A549 (cell line): ENCODE results near the gene SLC35C1. TPM values are rescaled to one million over a fixed set of nuclear protein-coding genes. Genes with fewer than 3 reads are reported as not detected.

Source experiments
- ATAC-seq, 2 experiments: fragments of 200-7000 bp in 1 of 2; fragments of >200 bp in 1 of 2; cut with Nextera tagmentation in 1 of 2; cut with Tn5 transposase in 1 of 2; 3 replicates each; pipeline versions ENCODE4 v1.8.0 to v1.9.1; 2018 to 2020; ENCODE audit warnings: mild to moderate bottlenecking in 1 of 2, moderate library complexity in 1 of 2
- CTCF ChIA-PET: fragments of 300-600 bp; sonication (Branson Sonifier 250); formaldehyde crosslinking; extraction: SDS; loops from one replicate; lab custom pipeline; 2021; ENCODE audit warnings: antibody characterized with exemption, inconsistent platforms; lab: Yijun Ruan, JAX
- POLR2A ChIA-PET: fragments of 350-600 bp; formaldehyde crosslinking; extraction: SDS; loops from one replicate; lab custom pipeline; 2021; ENCODE audit warnings: antibody characterized with exemption, inconsistent platforms; lab: Yijun Ruan, JAX
- DNase-seq, 2 experiments: peaks; one replicate each; pipeline versions ENCODE4 v3.0.0 to v3.0.0-alpha.2; 2011 to 2016; ENCODE audit warnings: low read depth in 1 of 2, low spot score in 1 of 2
- FAIRE-seq: peaks from 2 replicates; lab custom pipeline; 2011; peaks lifted over from hg19 to GRCh38; lab: Jason Lieb, UNC
- H3K27ac ChIP-seq, 2 experiments: fragments of >200 bp; sonication (Bioruptor Twin); formaldehyde crosslinking; 3 replicates each; pipeline ENCODE4 v1.5.1; 2016 to 2017
- H3K4me1 ChIP-seq: fragments of >200 bp; sonication (Bioruptor Twin); formaldehyde crosslinking; 3 replicates; pipeline ENCODE4 v1.6.1; 2016
- H3K4me2 ChIP-seq: fragments of >200 bp; sonication (Bioruptor Twin); formaldehyde crosslinking; 3 replicates; pipeline ENCODE4 v1.6.1; 2016
- H3K4me3 ChIP-seq: fragments of >200 bp; sonication (Bioruptor Twin); formaldehyde crosslinking; 3 replicates; pipeline ENCODE4 v1.5.1; 2016
- H3K9me3 ChIP-seq: fragments of >200 bp; sonication (Bioruptor Twin); formaldehyde crosslinking; 3 replicates; pipeline ENCODE4 v1.6.1; 2016
- ATOH8 ChIP-seq: fragments of 250-450 bp; sonication (Bioruptor Pico); IDR thresholded peaks from 2 replicates; pipeline ENCODE4 v1.5.0; 2020; ENCODE audit warnings: low read depth, mild to moderate bottlenecking, moderate library complexity
- CHD4 ChIP-seq: fragments of 200-600 bp; sonication (generic); IDR thresholded peaks from 2 replicates; pipeline ENCODE4 v1.6.1; 2016; ENCODE audit warnings: antibody characterized with exemption, mild to moderate bottlenecking, borderline replicate concordance
- E2F6 ChIP-seq: IDR thresholded peaks from 2 replicates; pipeline ENCODE4 v1.6.1; 2012; ENCODE audit warnings: low read depth, borderline replicate concordance
- EHF ChIP-seq: fragments of 250-450 bp; sonication (Bioruptor Pico); IDR thresholded peaks from 2 replicates; pipeline ENCODE4 v1.5.0; 2020; ENCODE audit warnings: mild to moderate bottlenecking
- ESRRA ChIP-seq: fragments of 150-350 bp; IDR thresholded peaks from 2 replicates; pipeline ENCODE4 v1.6.1; 2014; ENCODE audit warnings: mild to moderate bottlenecking, low read length, borderline replicate concordance
- FOSB ChIP-seq: fragments of 250-450 bp; sonication (Bioruptor Pico); IDR thresholded peaks from 2 replicates; pipeline ENCODE4 v1.5.0; 2020; ENCODE audit warnings: mild to moderate bottlenecking, moderate library complexity
- FOSL2 ChIP-seq, 2 experiments: fragments of 450-650 bp in 1 of 2; fragments of >200 bp in 1 of 2; sonication (Bioruptor Twin) in 1 of 2; formaldehyde crosslinking; IDR thresholded peaks; 2 replicates each; pipeline versions ENCODE4 v1.5.0 to v1.6.1; 2016 to 2020; ENCODE audit warnings: mild to moderate bottlenecking in 1 of 2, moderate library complexity in 1 of 2
- FOXS1 ChIP-seq: fragments of 250-450 bp; sonication (Bioruptor Pico); IDR thresholded peaks from 2 replicates; pipeline ENCODE4 v1.5.0; 2020; ENCODE audit warnings: mild to moderate bottlenecking, moderate library complexity
- GATA3 ChIP-seq: IDR thresholded peaks from 2 replicates; pipeline ENCODE4 v1.6.1; 2012; ENCODE audit warnings: borderline replicate concordance
- HDAC2 ChIP-seq: fragments of 200-600 bp; sonication (generic); IDR thresholded peaks from 2 replicates; pipeline ENCODE4 v1.6.1; 2016
- HMGXB4 ChIP-seq: fragments of 250-450 bp; sonication (Bioruptor Pico); IDR thresholded peaks from 2 replicates; pipeline ENCODE4 v1.5.0; 2021; ENCODE audit warnings: mild to moderate bottlenecking, moderate library complexity, borderline replicate concordance
- HOXA7 ChIP-seq: fragments of 250-450 bp; sonication (Bioruptor Pico); IDR thresholded peaks from 2 replicates; pipeline ENCODE4 v1.5.0; 2020; ENCODE audit warnings: mild to moderate bottlenecking, moderate library complexity
- HOXB13 ChIP-seq: fragments of 250-450 bp; sonication (Bioruptor Pico); IDR thresholded peaks from 2 replicates; pipeline ENCODE4 v1.5.0; 2020; ENCODE audit warnings: low read depth, mild to moderate bottlenecking, moderate library complexity
- KDM1A ChIP-seq: fragments of 200-600 bp; sonication (generic); IDR thresholded peaks from 2 replicates; pipeline ENCODE4 v1.6.1; 2016; ENCODE audit warnings: low read depth, mild to moderate bottlenecking
- KDM5A ChIP-seq: fragments of 200-600 bp; sonication (generic); IDR thresholded peaks from 2 replicates; pipeline ENCODE4 v1.6.1; 2016; ENCODE audit warnings: antibody characterized with exemption, mild to moderate bottlenecking
- MAFK ChIP-seq: fragments of 450-650 bp; IDR thresholded peaks from 2 replicates; pipeline ENCODE4 v1.6.1; 2014; ENCODE audit not compliant: partially characterized antibody
- MAX ChIP-seq: IDR thresholded peaks from 2 replicates; pipeline ENCODE4 v1.6.1; 2012
- MAZ ChIP-seq: fragments of 150-350 bp; IDR thresholded peaks from 2 replicates; pipeline ENCODE4 v1.6.1; 2014; ENCODE audit warnings: antibody characterized with exemption, low read depth, low read length, borderline replicate concordance
- NFE2L2 ChIP-seq: fragments of 150-350 bp; conservative IDR thresholded peaks from 2 replicates; pipeline ENCODE4 v1.6.1; 2014; ENCODE audit warnings: low read length
- PBX3 ChIP-seq: IDR thresholded peaks from 2 replicates; pipeline ENCODE4 v1.6.1; 2012
- PHF8 ChIP-seq: fragments of 200-600 bp; sonication (generic); IDR thresholded peaks from 2 replicates; pipeline ENCODE4 v1.6.1; 2016; ENCODE audit warnings: low read depth, mild to moderate bottlenecking, antibody characterized with exemption, moderate library complexity, borderline replicate concordance
- POLR2A ChIP-seq: IDR thresholded peaks from 2 replicates; pipeline ENCODE4 v1.6.1; 2012; ENCODE audit warnings: mild to moderate bottlenecking, low read length
- POLR2AphosphoS2 ChIP-seq: conservative IDR thresholded peaks from 2 replicates; pipeline ENCODE4 v1.6.1; 2012; ENCODE audit warnings: low read length, improper control_type of control experiment, inconsistent platforms
- RARB ChIP-seq: fragments of 250-450 bp; sonication (Bioruptor Pico); IDR thresholded peaks from 2 replicates; pipeline ENCODE4 v1.8.0; 2021; ENCODE audit warnings: mild to moderate bottlenecking, moderate library complexity
- RFX5 ChIP-seq: fragments of 450-650 bp; IDR thresholded peaks from 2 replicates; pipeline ENCODE4 v1.7.1; 2014; ENCODE audit warnings: antibody characterized with exemption, mild to moderate bottlenecking, moderate library complexity
- RNF2 ChIP-seq: fragments of 200-600 bp; sonication (generic); IDR thresholded peaks from 2 replicates; pipeline ENCODE4 v1.6.1; 2016; ENCODE audit warnings: low read depth, mild to moderate bottlenecking, antibody characterized with exemption, moderate library complexity, borderline replicate concordance
- SMC3 ChIP-seq: fragments of >200 bp; sonication (Bioruptor Twin); formaldehyde crosslinking; IDR thresholded peaks from 3 replicates; pipeline ENCODE4 v1.6.1; 2018; ENCODE audit warnings: inconsistent platforms
- TP53 ChIP-seq: fragments of 250-450 bp; sonication (Bioruptor Pico); IDR thresholded peaks from 2 replicates; pipeline ENCODE4 v1.5.0; 2021; ENCODE audit warnings: mild to moderate bottlenecking, moderate library complexity
- ZC3H11A ChIP-seq: fragments of 450-650 bp; IDR thresholded peaks from 2 replicates; pipeline ENCODE4 v1.6.1; 2014; ENCODE audit warnings: antibody characterized with exemption, mild to moderate bottlenecking
- ZNF302 ChIP-seq: fragments of 250-450 bp; sonication (Bioruptor Pico); IDR thresholded peaks from 2 replicates; pipeline ENCODE4 v1.9.0; 2021; ENCODE audit warnings: inconsistent platforms, mild to moderate bottlenecking, moderate library complexity
- WGBS: methylation state at CpG from one replicate; pipeline ENCODE4 v1.1.6; 2017; ENCODE audit errors: missing lambda C conversion rate; 5-methylcytosine and 5-hydroxymethylcytosine counted together
- polyA plus RNA-seq, 4 experiments: library from polyadenylated mRNA; depleted of rRNA in 3 of 4; stranded (reverse); fragments of >200 nt; fragmentation: RNase III in 1 of 4; extraction: RNeasy Plus Mini Kit Qiagen cat#74134 plus additional on column Dnase treatment in 1 of 4; gene quantifications; 2 replicates in 3 of 4; 3 replicates in 1 of 4; pipeline ENCODE4 v1.2.3, GENCODE V29; 2011 to 2017

SLC35C1 gene
- polyA plus RNA-seq, 2 of the 4 experiments (the other 2 are of a cell fraction) = 3.3 to 14.0 TPM

GRCh38 chr11:45766469-45766868, 38.5 kb upstream of the SLC35C1 start:
- ChIA-PET CTCF (interaction anchor here (0.6 to 7.5 kb wide), 3 partner anchors 395 to 602 kb away, joined by 3 to 114 read pairs (median 18); no protein-coding TSS in a partner anchor), POLR2A (no interaction called here)
- Histone ChIP-seq H3K4me2 (no peak overlapping the region), H3K4me3 (no peak overlapping the region)
- no peak for FAIRE-seq
- WGBS = 5% methylated on average over 7 of the region's 7 CpGs
- TF ChIP-seq KDM1A (no peak), POLR2AphosphoS2 (no peak), GATA3 (no peak), RARB (CRISPR knock-in tag) (no peak), MAX (no peak), HOXA7 (CRISPR knock-in tag) (no peak), POLR2A (no peak), HMGXB4 (CRISPR knock-in tag) (no peak), FOSB (CRISPR knock-in tag) (no peak), FOSL2 (IDR thresholded peaks at IDR 0.05) (no peak), FOSL2 (CRISPR knock-in tag; IDR thresholded peaks at IDR 0.05) (no peak), SMC3 (no peak), TP53 (CRISPR knock-in tag) (no peak), HOXB13 (no peak), PHF8 (no peak), MAFK (no peak), ATOH8 (no peak), HDAC2 (no peak)
- TF ChIP-seq, all 56 proteins: peak for 0
- Histone ChIP-seq H3K4me1 (no peaks in the 10 kb centered on the region), H3K9me3 (no peaks in the 10 kb centered on the region), H3K27ac (no peak overlapping the region)
- no peak for ATAC-seq
- DNase-seq = no peak

GRCh38 chr11:45768486-45768885, 36.5 kb upstream of the SLC35C1 start:
- H3K9me3 ChIP-seq = no peaks in the 10 kb centered on the region
- no peak overlapping the region for H3K4me3 ChIP-seq
- no peak overlapping the region for H3K4me2 ChIP-seq
- POLR2A ChIA-PET = no interaction called here
- TF ChIP-seq GATA3 (no peak), FOXS1 (CRISPR knock-in tag) (no peak), MAZ (no peak), MAX (no peak), RNF2 (no peak), KDM5A (no peak), NFE2L2 (no peak), ZC3H11A (no peak), HDAC2 (no peak), EHF (CRISPR knock-in tag) (no peak), ESRRA (no peak), TP53 (CRISPR knock-in tag) (no peak), PBX3 (no peak), CHD4 (no peak), ZNF302 (CRISPR knock-in tag) (no peak), RFX5 (no peak), E2F6 (no peak)
- FAIRE-seq (no peak), ATAC-seq (no peak), DNase-seq (no peak)
- WGBS = 26% methylated on average over 5 of the region's 5 CpGs
- H3K27ac ChIP-seq = no peak overlapping the region
- CTCF ChIA-PET = interaction anchor here (0.6 to 7.5 kb wide), 7 partner anchors 24 to 664 kb away, joined by 3 to 114 read pairs (median 5); no protein-coding TSS in a partner anchor
- H3K4me1 ChIP-seq = no peaks in the 10 kb centered on the region
